ENCODE measurements around the gene CFAP65.

DNA sequence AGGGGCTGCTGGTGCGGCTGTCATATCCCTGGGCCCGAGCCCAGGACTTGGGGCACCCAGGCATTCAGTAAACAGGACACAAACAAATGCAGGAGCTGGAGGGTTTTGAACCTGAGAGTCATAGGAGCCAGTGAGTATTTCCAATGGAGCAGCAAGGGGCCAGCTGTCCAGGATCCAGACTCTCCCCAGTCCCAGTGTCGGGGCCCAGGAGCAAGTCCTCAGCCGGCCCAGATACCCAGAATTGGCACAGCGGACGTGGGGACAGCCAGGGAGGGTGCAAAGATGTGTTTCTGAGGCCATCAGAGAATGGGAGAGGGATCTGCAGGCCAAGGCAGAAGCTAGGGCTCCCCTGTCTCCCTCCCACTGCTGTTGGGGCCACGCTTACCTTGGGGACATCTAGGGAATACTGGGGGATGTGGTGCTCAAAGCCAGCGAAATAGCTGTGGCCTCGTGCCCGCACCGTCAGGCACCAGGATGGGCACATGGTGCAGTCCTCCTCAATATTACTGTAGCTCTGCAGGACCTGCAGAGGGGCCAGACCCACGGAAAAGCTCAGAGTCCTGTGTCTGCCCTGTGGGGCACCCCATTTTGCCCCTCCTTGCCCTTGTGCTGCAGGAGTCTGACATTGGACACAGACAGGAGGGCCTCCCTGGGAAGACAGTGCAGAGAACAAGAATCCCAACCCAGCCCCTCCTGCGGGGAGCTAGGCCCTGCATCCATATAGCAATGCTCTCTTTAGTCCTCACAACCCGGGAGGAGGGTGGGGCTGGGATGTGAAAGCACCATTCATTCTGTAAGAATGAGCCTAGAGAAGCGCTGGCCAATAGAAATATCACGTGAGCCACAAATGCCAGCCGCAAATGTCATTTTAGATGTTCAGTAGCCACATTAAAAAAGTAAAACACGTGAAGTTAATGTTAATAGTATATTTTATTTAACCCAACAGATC is 15.4 kb downstream of the CFAP65 start:
- TF ChIP-seq, protein P1, sequence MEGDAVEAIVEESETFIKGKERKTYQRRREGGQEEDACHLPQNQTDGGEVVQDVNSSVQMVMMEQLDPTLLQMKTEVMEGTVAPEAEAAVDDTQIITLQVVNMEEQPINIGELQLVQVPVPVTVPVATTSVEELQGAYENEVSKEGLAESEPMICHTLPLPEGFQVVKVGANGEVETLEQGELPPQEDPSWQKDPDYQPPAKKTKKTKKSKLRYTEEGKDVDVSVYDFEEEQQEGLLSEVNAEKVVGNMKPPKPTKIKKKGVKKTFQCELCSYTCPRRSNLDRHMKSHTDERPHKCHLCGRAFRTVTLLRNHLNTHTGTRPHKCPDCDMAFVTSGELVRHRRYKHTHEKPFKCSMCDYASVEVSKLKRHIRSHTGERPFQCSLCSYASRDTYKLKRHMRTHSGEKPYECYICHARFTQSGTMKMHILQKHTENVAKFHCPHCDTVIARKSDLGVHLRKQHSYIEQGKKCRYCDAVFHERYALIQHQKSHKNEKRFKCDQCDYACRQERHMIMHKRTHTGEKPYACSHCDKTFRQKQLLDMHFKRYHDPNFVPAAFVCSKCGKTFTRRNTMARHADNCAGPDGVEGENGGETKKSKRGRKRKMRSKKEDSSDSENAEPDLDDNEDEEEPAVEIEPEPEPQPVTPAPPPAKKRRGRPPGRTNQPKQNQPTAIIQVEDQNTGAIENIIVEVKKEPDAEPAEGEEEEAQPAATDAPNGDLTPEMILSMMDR (IDR thresholded peaks at IDR 0.05), result no peak
- TF ChIP-seq POLR2A (IDR thresholded peaks at IDR 0.05) (no peak), POLR2AphosphoS5 (IDR thresholded peaks at IDR 0.05) (no peak)

Measured in upper lobe of left lung (tissue), 4 donors.